Epithelial cell of proximal tubule (primary cell): ENCODE measurements around the gene WRNIP1. TPM values are rescaled to one million over a fixed set of nuclear protein-coding genes. Genes with fewer than 3 reads are reported as not detected.

Experiments
- DNase-seq: peaks from one replicate; pipeline ENCODE4 v3.0.0-alpha.2; 2011; ENCODE audit warnings: low read depth
- H3K4me3 ChIP-seq: 2 replicates; pipeline ENCODE4 v1.5.1; 2011; ENCODE audit warnings: low read depth, mild to moderate bottlenecking, low read length
- CTCF ChIP-seq: conservative IDR thresholded peaks from 2 replicates; pipeline ENCODE4 v1.5.1; 2012; ENCODE audit warnings: low read depth, mild to moderate bottlenecking, low read length
- total RNA-seq: library from RNA; depleted of rRNA; stranded (reverse); fragments of >200 nt; gene quantifications from 2 replicates; pipeline ENCODE4 v1.2.3, GENCODE V29; 2015

Gene WRNIP1
- total RNA-seq, 1 donor from 2014 or later, result 71.4 TPM

- H3K4me3 ChIP-seq, result no peak overlapping the region
- no peak for TF ChIP-seq CTCF
- DNase-seq, result no peak
These were observed 18.6 kb upstream of the WRNIP1 start for GRCh38 chr6:2746557-2747061.

GRCh38 chr6:2748183-2748582 lies 17.0 kb upstream of the WRNIP1 start:
- no peak for TF ChIP-seq CTCF
- no peak for DNase-seq
- no peak overlapping the region for H3K4me3 ChIP-seq

GRCh38 chr6:2749969-2750600 lies 15.1 kb upstream of the WRNIP1 start:
- no peak for DNase-seq
- TF ChIP-seq CTCF, result peak; percentile 87
- H3K4me3 ChIP-seq, result no peak overlapping the region

- DNase-seq, result no peak
- TF ChIP-seq CTCF, result no peak
- no peak within 1 kb of the TSS for H3K4me3 ChIP-seq
These were observed 14.4 kb upstream of the WRNIP1 start, which contains the start of gene MYLK4 for GRCh38 chr6:2750832-2751231. MYLK4 (minus strand) TSS chr6:2750922; CDS start chr6:2749294, 1,628 bp downstream.

GRCh38 chr6:2751871-2752270 lies 13.3 kb upstream of the WRNIP1 start:
- no peak overlapping the region for H3K4me3 ChIP-seq
- no peak for TF ChIP-seq CTCF
- no peak for DNase-seq

- no peak for DNase-seq
- TF ChIP-seq CTCF, result no peak
- no peak overlapping the region for H3K4me3 ChIP-seq
These were observed 12.6 kb upstream of the WRNIP1 start for GRCh38 chr6:2752477-2753109.
